ENCODE measurements around the gene POM121L2. TPM values are rescaled to one million over a fixed set of nuclear protein-coding genes. Genes with fewer than 3 reads are reported as not detected.

POM121L2 gene
- total RNA-seq, 1 donor from 2014 or later = not detected

- TF ChIP-seq CTCF (IDR thresholded peaks at IDR 0.05; ENCODE audit: insufficient read depth, low read length, poor library complexity, severe bottlenecking) = no peak
- DNase-seq (ENCODE audit: low read depth) = no peak
- peaks cover 27% of the 10 kb centered on the region for H3K27me3 ChIP-seq (ENCODE audit: control insufficient read depth, insufficient read depth, low read length)
- H3K4me3 ChIP-seq (ENCODE audit: low read depth, low read length) = no peak overlapping the region
- no peaks in the 10 kb centered on the region for H3K36me3 ChIP-seq (ENCODE audit: control insufficient read depth, insufficient read depth, low read length)
Measured at GRCh38 chr6:27314046-27314445, 2.0 kb upstream of the POM121L2 start.

DNA sequence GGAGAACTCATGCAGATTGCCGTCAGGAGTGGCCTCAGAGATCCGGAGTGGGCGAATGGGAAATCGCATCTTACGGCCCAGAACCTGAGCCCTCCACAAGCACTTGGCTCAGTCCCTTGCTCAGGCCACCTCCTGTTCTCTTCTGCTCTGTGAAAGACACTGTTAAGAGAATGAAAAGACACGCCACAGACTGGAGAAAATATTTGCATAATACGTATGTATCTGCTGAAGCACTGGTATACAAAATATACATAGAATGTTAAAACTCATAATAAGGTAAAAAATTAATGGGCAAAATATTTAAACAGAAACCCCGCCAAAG, 838 bp upstream of the POM121L2 start:
- H3K36me3 ChIP-seq (ENCODE audit: control insufficient read depth, insufficient read depth, low read length) = no peaks in the 10 kb centered on the region
- TF ChIP-seq CTCF (IDR thresholded peaks at IDR 0.05; ENCODE audit: insufficient read depth, low read length, poor library complexity, severe bottlenecking) = no peak
- H3K27me3 ChIP-seq (ENCODE audit: control insufficient read depth, insufficient read depth, low read length) = peaks cover 28% of the 10 kb centered on the region
- H3K4me3 ChIP-seq (ENCODE audit: low read depth, low read length) = no peak overlapping the region
- no peak for DNase-seq (ENCODE audit: low read depth)

- TF ChIP-seq CTCF (IDR thresholded peaks at IDR 0.05; ENCODE audit: insufficient read depth, low read length, poor library complexity, severe bottlenecking) = no peak
- H3K4me3 ChIP-seq (ENCODE audit: low read depth, low read length) = peak overlapping the region; percentile 44
- H3K27me3 ChIP-seq (ENCODE audit: control insufficient read depth, insufficient read depth, low read length) = peaks cover 25% of the 10 kb centered on the region
- no peaks in the 10 kb centered on the region for H3K36me3 ChIP-seq (ENCODE audit: control insufficient read depth, insufficient read depth, low read length)
- DNase-seq (ENCODE audit: low read depth) = no peak
Measured at GRCh38 chr6:27311806-27312145, 297 bp downstream of the POM121L2 start.

DNA sequence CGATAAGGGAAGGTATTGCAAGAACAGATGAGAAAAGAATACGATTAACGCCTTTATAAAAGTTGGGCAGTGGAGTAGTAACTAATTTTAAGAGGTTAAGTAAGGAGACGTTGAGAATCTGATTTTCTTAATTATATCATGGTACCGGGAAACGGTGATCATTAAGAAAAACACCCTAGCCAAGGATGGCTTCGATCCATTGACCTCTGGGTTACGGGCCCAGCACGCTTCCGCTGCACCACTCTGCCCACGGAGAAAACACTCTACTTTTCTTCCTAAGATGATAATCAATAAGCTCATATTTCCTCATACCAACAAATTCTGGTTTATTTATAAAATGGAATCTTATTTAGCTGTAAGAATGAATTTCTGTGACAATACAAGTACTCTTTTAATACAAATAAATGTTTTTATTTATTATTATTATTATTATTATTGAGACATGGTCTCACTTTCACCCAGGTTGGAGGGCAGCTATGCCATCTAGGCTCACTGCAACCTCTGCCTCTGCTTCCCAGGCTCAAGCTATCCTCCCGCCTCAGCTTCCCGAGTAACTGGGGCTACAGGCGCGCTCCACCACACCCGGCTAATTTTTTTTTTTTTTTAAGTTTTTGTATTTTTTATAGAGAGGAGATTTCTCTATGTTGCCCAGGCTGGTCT, 8.3 kb downstream of the POM121L2 start:
- Histone ChIP-seq H3K36me3 (ENCODE audit: control insufficient read depth, insufficient read depth, low read length) (no peaks in the 10 kb centered on the region), H3K27me3 (ENCODE audit: control insufficient read depth, insufficient read depth, low read length) (peaks cover 9% of the 10 kb centered on the region), H3K4me3 (ENCODE audit: low read depth, low read length) (no peak overlapping the region)
- no peak for DNase-seq (ENCODE audit: low read depth)
- no peak for TF ChIP-seq CTCF (IDR thresholded peaks at IDR 0.05; ENCODE audit: insufficient read depth, low read length, poor library complexity, severe bottlenecking)

DNA sequence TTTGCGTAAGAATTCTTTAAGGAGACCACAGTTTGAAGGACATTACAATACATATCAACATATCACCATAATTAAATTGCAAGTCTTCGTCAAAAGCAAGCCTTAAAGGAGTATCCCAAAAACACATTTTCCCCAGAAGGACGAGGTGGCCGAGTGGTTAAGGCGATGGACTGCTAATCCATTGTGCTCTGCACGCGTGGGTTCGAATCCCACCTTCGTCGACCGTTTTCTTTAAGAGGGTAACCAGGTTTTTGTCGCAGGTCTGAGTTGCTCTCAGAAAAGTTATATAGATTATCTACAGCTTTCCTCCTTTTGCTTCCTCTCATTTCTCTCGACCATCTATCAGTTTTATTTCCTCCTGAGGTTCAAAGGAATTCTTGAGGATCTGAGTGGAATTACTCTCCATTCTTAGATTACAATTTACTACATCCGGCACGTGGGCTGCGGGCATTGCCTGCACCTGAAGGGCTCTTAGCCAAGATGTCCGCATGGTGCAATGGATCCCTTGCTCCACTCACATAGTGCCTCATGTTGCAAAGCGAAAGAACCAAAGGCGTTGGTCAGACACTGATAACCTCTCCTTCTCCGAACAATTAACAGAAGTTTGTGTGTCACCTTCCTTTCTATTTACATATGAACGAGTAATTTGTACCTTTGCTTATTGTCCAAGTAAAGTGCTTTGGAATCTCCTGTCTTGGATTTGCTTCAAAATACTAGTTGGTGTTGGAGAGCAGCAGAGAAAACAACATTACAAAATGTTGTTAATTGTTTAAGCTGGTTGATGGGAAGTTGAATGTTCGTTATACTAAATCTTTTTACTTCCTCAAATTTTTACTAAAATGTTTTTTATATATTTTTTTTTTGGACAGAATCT, 14.0 kb downstream of the POM121L2 start:
- no peak for TF ChIP-seq CTCF (IDR thresholded peaks at IDR 0.05; ENCODE audit: insufficient read depth, low read length, poor library complexity, severe bottlenecking)
- DNase-seq (ENCODE audit: low read depth) = no peak
- H3K27me3 ChIP-seq (ENCODE audit: control insufficient read depth, insufficient read depth, low read length) = peaks cover 19% of the 10 kb centered on the region
- H3K36me3 ChIP-seq (ENCODE audit: control insufficient read depth, insufficient read depth, low read length) = no peaks in the 10 kb centered on the region
- H3K4me3 ChIP-seq (ENCODE audit: low read depth, low read length) = no peak overlapping the region
